Rectal smooth muscle tissue (tissue), 1 donor: Measurements from ENCODE around the gene B3GALNT2.
"Not testable (repeated sequence)": the region's sequence is repeated elsewhere in the genome, so short reads cannot be mapped to it uniquely, and the experiment has no call there.

Source experiments
- H3K27ac ChIP-seq: one replicate; pipeline ENCODE4 v1.7.0; 2013; ENCODE audit warnings: low read depth, low read length, inconsistent platforms
- H3K27me3 ChIP-seq: one replicate; pipeline ENCODE4 v1.7.0; 2013; ENCODE audit warnings: low read length; ENCODE audit not compliant: control insufficient read depth, insufficient read depth
- H3K36me3 ChIP-seq: one replicate; pipeline ENCODE4 v1.7.0; 2013; ENCODE audit warnings: low read length; ENCODE audit not compliant: control insufficient read depth, insufficient read depth
- H3K4me1 ChIP-seq: one replicate; pipeline ENCODE4 v1.7.0; 2013; ENCODE audit warnings: low read length; ENCODE audit not compliant: control insufficient read depth, insufficient read depth
- H3K4me3 ChIP-seq: one replicate; pipeline ENCODE4 v1.7.0; 2013; ENCODE audit warnings: low read length
- H3K9ac ChIP-seq: one replicate; pipeline ENCODE4 v1.7.0; 2013; ENCODE audit warnings: low read length

Gene B3GALNT2

DNA sequence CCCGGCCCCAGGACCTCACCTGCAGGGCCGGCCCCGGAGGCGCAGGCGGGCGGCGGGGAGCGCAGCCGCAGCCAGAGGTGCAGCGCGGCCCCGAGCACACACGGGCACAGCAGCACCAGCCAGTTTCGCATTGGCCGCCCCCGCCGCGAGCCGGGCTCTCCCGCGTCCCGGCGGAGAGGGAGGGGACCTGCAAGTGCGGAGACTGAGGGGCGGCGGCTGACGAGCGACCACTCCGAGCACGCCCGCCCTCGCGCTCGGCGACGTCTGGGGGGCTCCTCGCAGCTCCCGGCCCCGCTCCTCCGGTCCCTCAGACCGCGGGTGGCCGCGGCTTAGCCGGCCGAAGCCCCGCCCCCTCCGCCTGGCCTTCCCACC is at the start of gene B3GALNT2:
Gene B3GALNT2 (minus strand): TSS at position 331 of the 372 bp plus-strand sequence. CDS start 200 bp downstream, at position 131.
- peak within 1 kb of the TSS; percentile 84 for H3K9ac ChIP-seq
- no peaks in the 10 kb centered on the region for H3K27me3 ChIP-seq
- H3K4me1 ChIP-seq = peaks cover 3% of the 10 kb centered on the region
- no peaks in the 10 kb centered on the region for H3K36me3 ChIP-seq
- H3K27ac ChIP-seq = peak within 1 kb of the TSS; percentile 96
- peak within 1 kb of the TSS; percentile 88 for H3K4me3 ChIP-seq

- Histone ChIP-seq H3K27ac (no peak overlapping the region), H3K36me3 (no peaks in the 10 kb centered on the region), H3K9ac (no peak overlapping the region), H3K4me1 (no peaks in the 10 kb centered on the region), H3K4me3 (no peak overlapping the region), H3K27me3 (no peaks in the 10 kb centered on the region)
These were observed 48.9 kb upstream of the B3GALNT2 start for GRCh38 chr1:235553112-235553551.

DNA sequence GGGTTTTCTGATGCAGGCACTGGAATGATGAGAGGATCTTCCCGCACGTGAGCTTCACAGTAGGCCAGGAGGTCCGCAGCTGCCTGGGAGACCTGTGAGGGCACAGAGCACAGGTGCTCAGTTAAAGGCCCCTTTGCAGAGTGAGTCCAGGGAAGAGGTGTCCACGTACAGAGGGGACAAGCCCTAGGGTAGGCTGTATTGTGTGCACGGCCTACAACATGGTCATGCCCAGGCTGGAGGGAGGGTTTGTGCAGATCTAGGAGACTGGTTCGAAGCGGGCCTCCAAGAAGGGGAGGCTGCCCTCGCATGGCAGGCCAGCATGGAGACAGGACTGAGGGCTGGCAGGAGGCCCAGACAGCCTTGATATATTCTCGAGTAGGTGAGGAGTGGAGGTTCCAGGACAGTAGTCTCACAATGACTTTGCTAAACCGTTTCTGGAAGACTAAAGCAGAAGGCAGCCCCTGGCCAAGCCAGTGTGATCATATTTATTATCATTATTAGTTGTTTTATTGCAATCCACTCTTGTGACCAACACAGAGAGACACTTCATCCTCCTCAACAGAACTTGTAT is 48.0 kb upstream of the B3GALNT2 start:
- no peaks in the 10 kb centered on the region for H3K36me3 ChIP-seq
- H3K27me3 ChIP-seq = no peaks in the 10 kb centered on the region
- no peaks in the 10 kb centered on the region for H3K4me1 ChIP-seq
- no peak overlapping the region for H3K4me3 ChIP-seq
- no peak overlapping the region for H3K27ac ChIP-seq
- no peak overlapping the region for H3K9ac ChIP-seq

- Histone ChIP-seq H3K27me3 (no peaks in the 10 kb centered on the region), H3K4me1 (no peaks in the 10 kb centered on the region), H3K36me3 (no peaks in the 10 kb centered on the region), H3K4me3 (no peak overlapping the region), H3K9ac (no peak overlapping the region), H3K27ac (no peak overlapping the region)
These were observed 45.3 kb upstream of the B3GALNT2 start for GRCh38 chr1:235549351-235550139.

GRCh38 chr1:235546369-235547155 is 42.3 kb upstream of the B3GALNT2 start:
- not testable (repeated sequence) for H3K27ac ChIP-seq, H3K4me1 ChIP-seq, H3K9ac ChIP-seq, H3K36me3 ChIP-seq, H3K27me3 ChIP-seq, H3K4me3 ChIP-seq

DNA sequence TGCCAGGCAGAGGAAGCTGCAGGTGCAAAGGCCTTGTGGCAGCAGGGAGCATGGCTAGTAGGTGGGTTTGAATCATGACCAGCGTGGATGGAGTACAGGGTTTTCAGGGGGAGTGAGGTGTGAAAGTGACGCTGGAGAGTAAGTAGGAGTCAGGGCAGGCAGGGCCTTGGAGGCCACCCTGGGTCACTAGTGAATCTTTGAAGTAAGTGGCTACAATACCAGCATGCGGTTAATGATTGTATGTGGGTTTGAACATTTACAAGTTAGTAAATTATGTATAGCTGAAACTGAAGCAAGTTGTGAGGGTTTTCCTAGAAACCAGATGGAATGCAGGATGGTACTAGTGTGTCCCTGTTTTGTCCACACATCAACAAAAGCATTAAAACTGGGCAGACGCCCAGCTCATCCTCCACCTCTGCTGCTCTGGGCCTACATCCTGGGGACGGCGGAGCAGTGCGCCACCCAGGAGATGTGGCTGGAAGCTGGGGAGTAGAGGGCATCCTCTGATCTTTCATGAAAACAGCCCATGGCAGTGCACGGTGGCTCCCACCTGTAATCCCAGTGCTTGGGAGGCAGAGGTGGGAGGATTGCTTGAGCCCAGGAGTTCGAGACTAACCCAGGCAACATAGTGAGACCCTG is 41.2 kb upstream of the B3GALNT2 start:
- Histone ChIP-seq H3K27me3 (no peaks in the 10 kb centered on the region), H3K36me3 (no peaks in the 10 kb centered on the region), H3K9ac (no peak overlapping the region), H3K27ac (no peak overlapping the region), H3K4me3 (no peak overlapping the region), H3K4me1 (no peaks in the 10 kb centered on the region)

GRCh38 chr1:235542845-235543244 is 38.6 kb upstream of the B3GALNT2 start:
- not testable (repeated sequence) for H3K27ac ChIP-seq, H3K9ac ChIP-seq, H3K4me3 ChIP-seq, H3K27me3 ChIP-seq, H3K36me3 ChIP-seq, H3K4me1 ChIP-seq

- no peak overlapping the region for H3K9ac ChIP-seq
- no peaks in the 10 kb centered on the region for H3K4me1 ChIP-seq
- no peaks in the 10 kb centered on the region for H3K27me3 ChIP-seq
- H3K36me3 ChIP-seq = no peaks in the 10 kb centered on the region
- H3K4me3 ChIP-seq = no peak overlapping the region
- H3K27ac ChIP-seq = no peak overlapping the region
These were observed 29.4 kb upstream of the B3GALNT2 start for GRCh38 chr1:235533476-235534168.

DNA sequence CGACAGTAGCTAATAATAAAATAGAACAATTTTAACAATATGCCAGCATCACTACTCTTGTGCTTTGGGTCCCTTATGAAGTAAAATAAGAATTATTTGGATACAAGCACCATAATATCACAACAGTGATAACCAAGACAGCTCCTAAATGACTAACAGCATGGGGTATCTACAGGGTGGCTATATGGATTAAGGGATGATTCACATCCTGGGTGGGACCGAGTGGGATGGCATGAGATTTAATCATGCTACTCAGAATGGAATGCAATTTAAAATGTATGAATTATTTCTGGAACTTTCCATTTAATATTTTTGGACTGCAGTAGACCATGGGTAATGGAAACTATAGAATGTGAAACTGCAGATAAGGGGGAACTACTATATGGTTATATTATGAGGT is 28.1 kb upstream of the B3GALNT2 start:
- Histone ChIP-seq H3K4me3 (no peak overlapping the region), H3K36me3 (no peaks in the 10 kb centered on the region), H3K9ac (no peak overlapping the region), H3K27ac (no peak overlapping the region), H3K27me3 (no peaks in the 10 kb centered on the region), H3K4me1 (no peaks in the 10 kb centered on the region)

GRCh38 chr1:235527196-235527814 is 23.1 kb upstream of the B3GALNT2 start:
- H3K36me3 ChIP-seq = no peaks in the 10 kb centered on the region
- H3K4me3 ChIP-seq = no peak overlapping the region
- H3K4me1 ChIP-seq = no peaks in the 10 kb centered on the region
- no peak overlapping the region for H3K27ac ChIP-seq
- H3K9ac ChIP-seq = no peak overlapping the region
- no peaks in the 10 kb centered on the region for H3K27me3 ChIP-seq

- no peaks in the 10 kb centered on the region for H3K36me3 ChIP-seq
- no peak overlapping the region for H3K27ac ChIP-seq
- H3K27me3 ChIP-seq = no peaks in the 10 kb centered on the region
- no peak overlapping the region for H3K4me3 ChIP-seq
- H3K9ac ChIP-seq = no peak overlapping the region
- H3K4me1 ChIP-seq = no peaks in the 10 kb centered on the region
These were observed 21.1 kb upstream of the B3GALNT2 start for GRCh38 chr1:235525314-235525713.
